Measurements from ENCODE around the gene OR5AU1. TPM values are rescaled to one million over a fixed set of nuclear protein-coding genes. Genes with fewer than 3 reads are reported as not detected.

Gene OR5AU1
- total and polyA plus RNA-seq, 2 of the 13 experiments (the other 11 are each of a cell fraction or from before 2014, with no cell fraction given) = not detected

GRCh38 chr14:21204167-21205025 is 48.5 kb upstream of the OR5AU1 start (continued):
- peak; percentile 43; the same call in 1 of the 2 replicates for TF ChIP-seq ZNF576 (CRISPR knock-in tag; IDR thresholded peaks at IDR 0.05)
- 0 out of 2 replicates have a peak, but pooled peaks have one; percentile 10 for TF ChIP-seq ATF3 (CRISPR knock-in tag; IDR thresholded peaks at IDR 0.05)
- no peak for TF ChIP-seq RBAK (CRISPR knock-in tag; IDR thresholded peaks at IDR 0.05)
- peak; percentile 12; the same call in 1 of the 2 replicates for TF ChIP-seq NFIC (IDR thresholded peaks at IDR 0.05; ENCODE audit: low read length)
- TF ChIP-seq RFXAP (CRISPR knock-in tag; IDR thresholded peaks at IDR 0.05; ENCODE audit: borderline replicate concordance) = peak; percentile 32; the same call in 1 of the 2 replicates
- no peak for TF ChIP-seq NAIF1 (CRISPR knock-in tag; IDR thresholded peaks at IDR 0.05; ENCODE audit: borderline replicate concordance)
- no peak for TF ChIP-seq ZNF557 (CRISPR knock-in tag; IDR thresholded peaks at IDR 0.05)
- TF ChIP-seq ZNF30 (CRISPR knock-in tag; IDR thresholded peaks at IDR 0.05) = 0 out of 2 replicates have a peak, but pooled peaks have one; percentile 40
- TF ChIP-seq RBM22 (optimal IDR thresholded peaks at IDR 0.05; ENCODE audit: low read length) = peak; percentile 33
- TF ChIP-seq ZNF777 (CRISPR knock-in tag; IDR thresholded peaks at IDR 0.05) = no peak
- TF ChIP-seq MBD4 (IDR thresholded peaks at IDR 0.05; ENCODE audit: borderline replicate concordance, low read length) = peak; percentile 91
- TF ChIP-seq ZNF800 (CRISPR knock-in tag; IDR thresholded peaks at IDR 0.05) = 0 out of 2 replicates have a peak, but pooled peaks have one; percentile 55
- no peak for TF ChIP-seq DZIP1 (CRISPR knock-in tag; IDR thresholded peaks at IDR 0.05)
- TF ChIP-seq KLF12 (CRISPR knock-in tag; IDR thresholded peaks at IDR 0.05; ENCODE audit: borderline replicate concordance) = no peak
- TF ChIP-seq ZNF12 (CRISPR knock-in tag; IDR thresholded peaks at IDR 0.05) = no peak
- 0 out of 2 replicates have a peak, but pooled peaks have one; percentile 21 for TF ChIP-seq ZNF646 (CRISPR knock-in tag; IDR thresholded peaks at IDR 0.05)
- TF ChIP-seq SYNCRIP (IDR thresholded peaks at IDR 0.05; ENCODE audit: insufficient read depth, low read depth, low read length) = no peak
